Measurements from ENCODE around the gene RAD51B.

- TF ChIP-seq POLR2AphosphoS5 (IDR thresholded peaks at IDR 0.05; ENCODE audit: low read depth, low read length) (no peak), TAF1 (IDR thresholded peaks at IDR 0.05; ENCODE audit: low read depth, low read length) (0 out of 2 replicates have a peak, but pooled peaks have one; percentile 36), POLR2A (IDR thresholded peaks at IDR 0.05; ENCODE audit: low read depth, low read length) (no peak), SPI1 (IDR thresholded peaks at IDR 0.05; ENCODE audit: low read depth, low read length) (peak; percentile 26), PAX5 (IDR thresholded peaks at IDR 0.05; ENCODE audit: insufficient read depth, low read length, severe bottlenecking) (no peak)
These were observed 391.2 kb downstream of the RAD51B start for GRCh38 chr14:68210729-68211299.

All from GM12891 (cell line).